Spleen (tissue), 7 donors: Measurements from ENCODE around the gene CRHR2.

Experiments
- POLR2A ChIP-seq, 3 donors: fragments of 450-650 bp; IDR thresholded peaks; one replicate each; pipeline ENCODE4 v1.5.1; 2017; ENCODE audit warnings: antibody characterized with exemption in 3 of 3, mild to moderate bottlenecking in 1 of 3
- POLR2AphosphoS5 ChIP-seq, 3 donors: sonication (generic); formaldehyde crosslinking; IDR thresholded peaks; one replicate each; pipeline ENCODE4 v1.5.1; 2017; ENCODE audit warnings: antibody characterized with exemption in 3 of 3
- TF ChIP-seq, protein P1 (sequence below), 11 experiments: fragments of 200-600 bp in 7 of 11; fragments of 450-650 bp in 4 of 11; sonication (generic) in 4 of 11; IDR thresholded peaks in 8 of 11; conservative IDR thresholded peaks in 3 of 11; 1 replicate in 7 of 11; 2 replicates in 4 of 11; pipeline versions ENCODE4 v1.4.0 to v1.8.0; 2016 to 2021; ENCODE audit warnings: antibody characterized with exemption in 11 of 11, inconsistent platforms in 4 of 11, mild to moderate bottlenecking in 1 of 11
- donor health status: DM: no; HTN: no; CAD: no; lungs with moderate emphysema.
- donor health status: DM: no; HTN: no; CAD: no.
- donor health status: DM: no; HTN: no; CAD: no.

GRCh38 chr7:30681815-30682211 is 443 bp downstream of the CRHR2 start:
- TF ChIP-seq POLR2A (IDR thresholded peaks at IDR 0.05): no peak
- TF ChIP-seq, protein P1, sequence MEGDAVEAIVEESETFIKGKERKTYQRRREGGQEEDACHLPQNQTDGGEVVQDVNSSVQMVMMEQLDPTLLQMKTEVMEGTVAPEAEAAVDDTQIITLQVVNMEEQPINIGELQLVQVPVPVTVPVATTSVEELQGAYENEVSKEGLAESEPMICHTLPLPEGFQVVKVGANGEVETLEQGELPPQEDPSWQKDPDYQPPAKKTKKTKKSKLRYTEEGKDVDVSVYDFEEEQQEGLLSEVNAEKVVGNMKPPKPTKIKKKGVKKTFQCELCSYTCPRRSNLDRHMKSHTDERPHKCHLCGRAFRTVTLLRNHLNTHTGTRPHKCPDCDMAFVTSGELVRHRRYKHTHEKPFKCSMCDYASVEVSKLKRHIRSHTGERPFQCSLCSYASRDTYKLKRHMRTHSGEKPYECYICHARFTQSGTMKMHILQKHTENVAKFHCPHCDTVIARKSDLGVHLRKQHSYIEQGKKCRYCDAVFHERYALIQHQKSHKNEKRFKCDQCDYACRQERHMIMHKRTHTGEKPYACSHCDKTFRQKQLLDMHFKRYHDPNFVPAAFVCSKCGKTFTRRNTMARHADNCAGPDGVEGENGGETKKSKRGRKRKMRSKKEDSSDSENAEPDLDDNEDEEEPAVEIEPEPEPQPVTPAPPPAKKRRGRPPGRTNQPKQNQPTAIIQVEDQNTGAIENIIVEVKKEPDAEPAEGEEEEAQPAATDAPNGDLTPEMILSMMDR (IDR thresholded peaks at IDR 0.05 in 8 of 11, conservative IDR thresholded peaks at IDR 0.05 in 3 of 11): no peak
- no peak for TF ChIP-seq POLR2AphosphoS5 (IDR thresholded peaks at IDR 0.05)
